Ascending aorta (tissue), 2 donors: ENCODE results near the gene L3HYPDH. TPM values are rescaled to one million over a fixed set of nuclear protein-coding genes. Genes with fewer than 3 reads are reported as not detected.

ENCODE experiments used
- DNase-seq, 2 donors: peaks; one replicate each; pipeline ENCODE4 v3.0.0-alpha.2; 2019; ENCODE audit warnings: low spot score in 2 of 2
- H3K27ac ChIP-seq, 2 donors: fragments of 200-600 bp; sonication (generic); one replicate each; pipeline ENCODE4 v1.5.1; 2016 to 2017; ENCODE audit warnings: mild to moderate bottlenecking in 1 of 2
- H3K27me3 ChIP-seq: fragments of 200-600 bp; sonication (generic); one replicate; pipeline ENCODE4 v1.5.1; 2017
- H3K36me3 ChIP-seq, 2 donors: fragments of 200-600 bp; sonication (generic); one replicate each; pipeline ENCODE4 v1.5.1; 2016
- H3K4me1 ChIP-seq, 2 donors: fragments of 200-600 bp; sonication (generic); one replicate each; pipeline ENCODE4 v1.5.1; 2016 to 2017; ENCODE audit warnings: mild to moderate bottlenecking in 1 of 2
- H3K4me3 ChIP-seq, 2 donors: fragments of 200-600 bp; sonication (generic); one replicate each; pipeline ENCODE4 v1.5.1; 2016 to 2017; ENCODE audit warnings: mild to moderate bottlenecking in 1 of 2
- H3K9me3 ChIP-seq, 2 donors: fragments of 200-600 bp; sonication (generic); one replicate each; pipeline ENCODE4 v1.5.1; 2016
- intact Hi-C: fragments of 100-400 bp; cut with DNase I; formaldehyde crosslinking; loops from one replicate; pipeline ENCODE4 v1.15.1; 2023
- total RNA-seq: library from RNA; depleted of rRNA; stranded (reverse); fragments of >200 nt; gene quantifications from one replicate; pipeline ENCODE4 v1.1.0, GENCODE V29; 2016
- TF ChIP-seq, protein P1 (sequence below), 3 experiments: fragments of 200-600 bp in 2 of 3; fragments of 450-650 bp in 1 of 3; sonication (generic) in 2 of 3; IDR thresholded peaks; one replicate each; pipeline ENCODE4 v1.5.1; 2016 to 2019; ENCODE audit warnings: antibody characterized with exemption in 3 of 3, mild to moderate bottlenecking in 1 of 3, moderate library complexity in 1 of 3

The L3HYPDH gene
- total RNA-seq, 1 donor from 2014 or later, result 35.0 TPM

DNA sequence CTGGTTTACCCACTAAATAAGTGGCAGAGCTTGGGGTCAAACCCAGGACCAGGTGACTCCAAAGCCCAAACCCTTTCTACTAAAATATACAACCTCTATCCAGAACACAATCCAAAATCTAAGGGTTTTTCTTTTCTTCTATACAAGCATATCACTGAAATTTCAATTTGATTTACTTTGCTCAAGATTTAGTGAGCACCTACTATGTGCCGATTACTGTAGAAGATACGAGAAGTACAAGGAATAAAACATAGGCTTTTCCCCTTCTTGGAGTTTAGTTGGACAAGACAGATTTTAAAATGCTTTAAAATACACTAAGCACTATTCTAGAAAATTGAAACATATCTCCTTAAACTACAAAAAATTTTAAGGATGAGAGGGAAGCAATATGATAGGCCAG lies 2.8 kb downstream of the L3HYPDH start:
- H3K4me1 ChIP-seq, result peaks cover 5 to 20% of the 10 kb centered on the region in 2 donors
- H3K4me3 ChIP-seq, result peak overlapping the region; percentile 76 to 96
- DNase-seq, result no peak
- intact Hi-C loops, result loop anchor here (5.0 to 10.0 kb wide), 4 partner anchors 611 to 1803 kb away; partner anchors contain the start of genes DACT1, PCNX4, PPM1A and TMEM30B
- peak overlapping the region; percentile 85 to 96 for H3K27ac ChIP-seq
- TF ChIP-seq, protein P1, sequence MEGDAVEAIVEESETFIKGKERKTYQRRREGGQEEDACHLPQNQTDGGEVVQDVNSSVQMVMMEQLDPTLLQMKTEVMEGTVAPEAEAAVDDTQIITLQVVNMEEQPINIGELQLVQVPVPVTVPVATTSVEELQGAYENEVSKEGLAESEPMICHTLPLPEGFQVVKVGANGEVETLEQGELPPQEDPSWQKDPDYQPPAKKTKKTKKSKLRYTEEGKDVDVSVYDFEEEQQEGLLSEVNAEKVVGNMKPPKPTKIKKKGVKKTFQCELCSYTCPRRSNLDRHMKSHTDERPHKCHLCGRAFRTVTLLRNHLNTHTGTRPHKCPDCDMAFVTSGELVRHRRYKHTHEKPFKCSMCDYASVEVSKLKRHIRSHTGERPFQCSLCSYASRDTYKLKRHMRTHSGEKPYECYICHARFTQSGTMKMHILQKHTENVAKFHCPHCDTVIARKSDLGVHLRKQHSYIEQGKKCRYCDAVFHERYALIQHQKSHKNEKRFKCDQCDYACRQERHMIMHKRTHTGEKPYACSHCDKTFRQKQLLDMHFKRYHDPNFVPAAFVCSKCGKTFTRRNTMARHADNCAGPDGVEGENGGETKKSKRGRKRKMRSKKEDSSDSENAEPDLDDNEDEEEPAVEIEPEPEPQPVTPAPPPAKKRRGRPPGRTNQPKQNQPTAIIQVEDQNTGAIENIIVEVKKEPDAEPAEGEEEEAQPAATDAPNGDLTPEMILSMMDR (IDR thresholded peaks at IDR 0.05), result no peak
- H3K36me3 ChIP-seq, result no peaks in the 10 kb centered on the region
- H3K9me3 ChIP-seq, result no peaks in the 10 kb centered on the region
- no peaks in the 10 kb centered on the region for H3K27me3 ChIP-seq

DNA sequence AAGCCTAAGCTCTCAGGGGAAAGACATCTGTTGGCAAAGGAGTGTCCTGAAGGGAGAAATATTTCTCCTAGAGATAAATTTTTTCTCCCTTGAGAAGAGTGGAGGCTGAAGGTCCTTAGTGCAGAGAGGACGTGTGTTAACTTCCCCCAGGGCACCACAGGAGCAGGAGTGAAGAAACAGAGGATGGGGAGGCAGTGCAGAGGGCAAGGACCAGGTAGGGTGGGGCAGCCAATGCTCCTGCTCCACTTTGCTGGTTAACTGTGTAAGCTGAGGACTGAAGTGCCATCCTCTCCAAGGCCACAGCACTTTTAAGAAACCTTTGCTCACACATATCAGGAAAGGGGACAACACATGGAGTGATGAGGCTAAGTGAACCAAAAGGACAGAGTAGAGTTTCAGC lies 4.0 kb downstream of the L3HYPDH start:
- intact Hi-C loops, result loop anchor here (5.0 to 10.0 kb wide), 4 partner anchors 612 to 1805 kb away; partner anchors contain the start of genes DACT1, PCNX4, PPM1A and TMEM30B
- no peaks in the 10 kb centered on the region for H3K27me3 ChIP-seq
- DNase-seq, result no peak
- H3K4me1 ChIP-seq, result peaks cover 0 to 10% of the 10 kb centered on the region in 2 donors
- H3K9me3 ChIP-seq, result no peaks in the 10 kb centered on the region
- no peak overlapping the region for H3K4me3 ChIP-seq
- peak overlapping the region; percentile 85 to 96 for H3K27ac ChIP-seq
- peaks cover 7% of the 10 kb centered on the region in 2 donors for H3K36me3 ChIP-seq
- TF ChIP-seq, protein P1 (IDR thresholded peaks at IDR 0.05), result no peak

DNA sequence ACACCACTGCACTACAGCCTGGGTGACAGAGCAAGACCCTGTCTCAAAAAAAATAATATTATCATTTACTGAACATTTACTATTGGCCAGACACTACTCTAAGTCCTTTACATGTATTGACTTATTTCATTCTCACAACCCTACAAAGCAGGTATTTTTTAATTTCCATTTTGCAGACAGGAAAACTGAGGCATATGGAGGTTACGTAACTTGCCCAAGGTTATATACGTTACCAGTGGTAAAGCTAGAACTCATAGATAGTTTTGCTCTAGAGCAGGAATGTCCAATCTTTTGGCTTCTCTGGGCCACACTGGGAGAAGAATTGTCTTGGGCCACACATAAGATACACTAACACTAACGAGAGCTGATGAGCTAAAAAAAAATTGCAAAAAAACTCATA lies 5.7 kb downstream of the L3HYPDH start:
- no peak for DNase-seq
- Histone ChIP-seq H3K27me3 (no peaks in the 10 kb centered on the region), H3K27ac (no peak overlapping the region), H3K36me3 (peaks cover 7 to 13% of the 10 kb centered on the region in 2 donors), H3K4me3 (no peak overlapping the region), H3K9me3 (no peaks in the 10 kb centered on the region), H3K4me1 (peaks cover 0 to 10% of the 10 kb centered on the region in 2 donors)
- TF ChIP-seq, protein P1 (IDR thresholded peaks at IDR 0.05), result no peak
- intact Hi-C loops, result no loop called here

DNA sequence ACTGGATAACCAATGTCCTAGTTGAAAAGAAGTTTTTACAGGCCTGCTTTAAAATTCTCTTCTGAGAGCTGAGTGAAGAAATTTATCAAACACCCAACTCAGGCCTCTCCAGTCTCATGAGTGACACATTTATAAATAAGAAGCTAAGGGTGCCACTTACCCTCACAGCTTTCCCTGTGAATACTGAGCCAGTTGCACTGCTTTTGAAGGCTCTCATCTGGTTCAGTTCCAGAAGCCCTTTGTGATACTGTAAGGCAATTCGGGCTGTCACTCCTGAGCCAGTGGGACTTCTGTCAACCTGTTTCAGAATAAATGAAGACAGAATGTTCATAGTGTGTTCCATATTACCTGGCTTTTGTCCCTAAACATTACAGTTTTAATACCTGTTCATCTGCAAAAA lies 8.5 kb downstream of the L3HYPDH start:
- H3K27me3 ChIP-seq, result no peaks in the 10 kb centered on the region
- peaks cover 7 to 32% of the 10 kb centered on the region in 2 donors for H3K36me3 ChIP-seq
- peak overlapping the region in 1 of 2 donors; percentile 29 for H3K27ac ChIP-seq
- H3K9me3 ChIP-seq, result no peaks in the 10 kb centered on the region
- intact Hi-C loops, result no loop called here
- H3K4me3 ChIP-seq, result no peak overlapping the region
- H3K4me1 ChIP-seq, result no peaks in the 10 kb centered on the region
- no peak for DNase-seq
- TF ChIP-seq, protein P1 (IDR thresholded peaks at IDR 0.05), result no peak

DNA sequence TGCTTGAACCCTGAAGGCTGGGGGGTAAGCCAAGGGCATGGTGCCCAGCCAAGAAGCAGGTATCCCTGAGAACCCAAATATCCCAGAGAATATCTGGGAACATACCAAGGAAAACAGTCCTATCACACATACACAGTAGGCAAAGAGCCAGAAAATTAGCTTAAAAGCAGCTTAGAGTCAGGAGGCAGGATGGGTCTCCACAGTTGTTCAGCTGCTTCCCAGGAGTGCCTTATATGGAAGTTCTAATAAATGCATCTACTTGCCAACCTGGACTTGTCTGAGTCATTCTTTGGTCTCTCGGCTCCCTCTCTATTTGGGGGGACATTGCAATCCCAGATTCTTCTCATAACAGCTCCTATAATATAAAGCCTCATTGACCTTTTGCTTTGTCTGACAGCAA lies 10.0 kb downstream of the L3HYPDH start:
- Histone ChIP-seq H3K27ac (peak overlapping the region; percentile 43 to 67), H3K4me3 (no peak overlapping the region), H3K36me3 (peaks cover 7 to 36% of the 10 kb centered on the region in 2 donors), H3K4me1 (no peaks in the 10 kb centered on the region), H3K27me3 (no peaks in the 10 kb centered on the region), H3K9me3 (no peaks in the 10 kb centered on the region)
- no peak for DNase-seq
- TF ChIP-seq, protein P1 (IDR thresholded peaks at IDR 0.05), result no peak
- intact Hi-C loops, result loop anchor here (5.0 kb wide), 1 partner anchor 1037 kb away; no protein-coding TSS in a partner anchor
